Stimulated activated naive CD8-positive, alpha-beta T cell treated with anti-CD3 and anti-CD28 coated beads, Interleukin-15, amount 100 ng/mL, for 72 hours (primary cell): ENCODE results near the gene STAB1.

ENCODE experiments used
- ATAC-seq: fragments of 150-1000 bp; cut with Tn5 transposase; 2 replicates; pipeline ENCODE4 v1.10.0; 2021; ENCODE audit warnings: mild to moderate bottlenecking, moderate library complexity
- DNase-seq, 2 donors: peaks; one replicate each; pipeline ENCODE4 v3.0.0; 2021 to 2022
- H3K27ac Mint-ChIP-seq, 2 donors: one replicate each; pipeline ENCODE4 v1.8.0; 2022; ENCODE audit warnings: mild to moderate bottlenecking in 2 of 2, mixed read lengths in 2 of 2, moderate library complexity in 2 of 2
- H3K27me3 Mint-ChIP-seq: one replicate; pipeline ENCODE4 v1.8.0; 2022; ENCODE audit warnings: mixed read lengths
- H3K4me1 Mint-ChIP-seq: one replicate; pipeline ENCODE4 v1.8.0; 2022; ENCODE audit warnings: mild to moderate bottlenecking, mixed read lengths
- H3K4me3 Mint-ChIP-seq, 2 donors: one replicate each; pipeline ENCODE4 v1.8.0; 2022; ENCODE audit warnings: mild to moderate bottlenecking in 2 of 2, mixed read lengths in 2 of 2, moderate library complexity in 1 of 2
- H3K9me3 Mint-ChIP-seq, 2 donors: one replicate each; pipeline ENCODE4 v1.8.0; 2022; ENCODE audit warnings: mixed read lengths in 2 of 2

STAB1 gene

GRCh38 chr3:52490035-52490938 is 4.9 kb upstream of the STAB1 start:
- H3K9me3 Mint-ChIP-seq = no peaks in the 10 kb centered on the region
- DNase-seq (no peak), ATAC-seq (no peak)
- H3K4me1 Mint-ChIP-seq = peaks cover 10% of the 10 kb centered on the region
- no peak overlapping the region for H3K4me3 Mint-ChIP-seq
- H3K27me3 Mint-ChIP-seq = no peaks in the 10 kb centered on the region
- H3K27ac Mint-ChIP-seq = no peak overlapping the region

- H3K4me1 Mint-ChIP-seq = peaks cover 10% of the 10 kb centered on the region
- no peak for DNase-seq
- no peak for ATAC-seq
- no peak overlapping the region for H3K27ac Mint-ChIP-seq
- H3K4me3 Mint-ChIP-seq = no peak overlapping the region
- no peaks in the 10 kb centered on the region for H3K27me3 Mint-ChIP-seq
- no peaks in the 10 kb centered on the region for H3K9me3 Mint-ChIP-seq
Observed at GRCh38 chr3:52490939-52491526, 4.1 kb upstream of the STAB1 start.

GRCh38 chr3:52492059-52492458 is 3.1 kb upstream of the STAB1 start:
- Mint-ChIP-seq H3K9me3 (no peaks in the 10 kb centered on the region), H3K27ac (no peak overlapping the region), H3K4me1 (peaks cover 10% of the 10 kb centered on the region), H3K27me3 (no peaks in the 10 kb centered on the region), H3K4me3 (no peak overlapping the region)
- ATAC-seq (no peak), DNase-seq (no peak)

- no peak for DNase-seq
- H3K4me1 Mint-ChIP-seq = peaks cover 11% of the 10 kb centered on the region
- ATAC-seq = no peak
- no peaks in the 10 kb centered on the region for H3K9me3 Mint-ChIP-seq
- H3K27ac Mint-ChIP-seq = peak overlapping the region in 1 of 2 donors; percentile 19
- H3K27me3 Mint-ChIP-seq = peaks cover 7% of the 10 kb centered on the region
- H3K4me3 Mint-ChIP-seq = no peak overlapping the region
Observed at GRCh38 chr3:52493232-52494017, 1.7 kb upstream of the STAB1 start.

- no peak for ATAC-seq
- Mint-ChIP-seq H3K27ac (peak overlapping the region; percentile 6 to 77), H3K4me1 (peaks cover 21% of the 10 kb centered on the region), H3K27me3 (peaks cover 16% of the 10 kb centered on the region), H3K4me3 (no peak overlapping the region), H3K9me3 (no peaks in the 10 kb centered on the region)
- no peak for DNase-seq
Observed at GRCh38 chr3:52494445-52494844, 693 bp upstream of the STAB1 start.

GRCh38 chr3:52495777-52496602 is 852 bp downstream of the STAB1 start:
- peak; percentile 7 for ATAC-seq
- H3K4me3 Mint-ChIP-seq = no peak overlapping the region
- H3K9me3 Mint-ChIP-seq = no peaks in the 10 kb centered on the region
- no peak for DNase-seq
- H3K27me3 Mint-ChIP-seq = peaks cover 16% of the 10 kb centered on the region
- peaks cover 22% of the 10 kb centered on the region for H3K4me1 Mint-ChIP-seq
- H3K27ac Mint-ChIP-seq = peak overlapping the region in 1 of 2 donors; percentile 85

- Mint-ChIP-seq H3K4me3 (no peak overlapping the region), H3K27ac (peak overlapping the region in 1 of 2 donors; percentile 5), H3K27me3 (peaks cover 16% of the 10 kb centered on the region), H3K9me3 (no peaks in the 10 kb centered on the region), H3K4me1 (peaks cover 22% of the 10 kb centered on the region)
- no peak for DNase-seq
- ATAC-seq = no peak
Observed at GRCh38 chr3:52498137-52499054, 3.3 kb downstream of the STAB1 start.

GRCh38 chr3:52501046-52501445 is 5.9 kb downstream of the STAB1 start:
- no peaks in the 10 kb centered on the region for H3K9me3 Mint-ChIP-seq
- H3K4me3 Mint-ChIP-seq = no peak overlapping the region
- DNase-seq = no peak
- no peak for ATAC-seq
- peaks cover 12% of the 10 kb centered on the region for H3K4me1 Mint-ChIP-seq
- H3K27me3 Mint-ChIP-seq = peaks cover 16% of the 10 kb centered on the region
- no peak overlapping the region for H3K27ac Mint-ChIP-seq

GRCh38 chr3:52502001-52502400 is 6.9 kb downstream of the STAB1 start:
- no peak overlapping the region for H3K27ac Mint-ChIP-seq
- ATAC-seq (no peak), DNase-seq (no peak)
- H3K27me3 Mint-ChIP-seq = peaks cover 16% of the 10 kb centered on the region
- H3K4me1 Mint-ChIP-seq = peaks cover 12% of the 10 kb centered on the region
- H3K4me3 Mint-ChIP-seq = no peak overlapping the region
- H3K9me3 Mint-ChIP-seq = no peaks in the 10 kb centered on the region

- H3K4me3 Mint-ChIP-seq = no peak overlapping the region
- peaks cover 15% of the 10 kb centered on the region for H3K27me3 Mint-ChIP-seq
- DNase-seq (no peak), ATAC-seq (no peak)
- H3K4me1 Mint-ChIP-seq = peaks cover 12% of the 10 kb centered on the region
- H3K27ac Mint-ChIP-seq = no peak overlapping the region
- H3K9me3 Mint-ChIP-seq = no peaks in the 10 kb centered on the region
Observed at GRCh38 chr3:52502808-52503350, 7.7 kb downstream of the STAB1 start.

GRCh38 chr3:52503788-52504424 is 8.8 kb downstream of the STAB1 start:
- Mint-ChIP-seq H3K4me1 (peaks cover 6% of the 10 kb centered on the region), H3K9me3 (no peaks in the 10 kb centered on the region)

GRCh38 chr3:52504977-52505376 is 9.8 kb downstream of the STAB1 start:
- Mint-ChIP-seq H3K9me3 (no peaks in the 10 kb centered on the region), H3K4me3 (no peak overlapping the region), H3K27ac (no peak overlapping the region), H3K27me3 (no peaks in the 10 kb centered on the region), H3K4me1 (no peaks in the 10 kb centered on the region)
- ATAC-seq (no peak), DNase-seq (no peak)

More at GRCh38 chr3:52503788-52504424, 8.8 kb downstream of the STAB1 start:
- DNase-seq (no peak), ATAC-seq (no peak)
- Mint-ChIP-seq H3K27ac (no peak overlapping the region), H3K27me3 (peaks cover 4% of the 10 kb centered on the region), H3K4me3 (no peak overlapping the region)

GRCh38 chr3:52506266-52506966 is 11.3 kb downstream of the STAB1 start:
- H3K27me3 Mint-ChIP-seq = no peaks in the 10 kb centered on the region
- H3K9me3 Mint-ChIP-seq = no peaks in the 10 kb centered on the region
- ATAC-seq (no peak), DNase-seq (no peak)
- H3K4me1 Mint-ChIP-seq = no peaks in the 10 kb centered on the region
- no peak overlapping the region for H3K27ac Mint-ChIP-seq
- H3K4me3 Mint-ChIP-seq = no peak overlapping the region
